Measurements from ENCODE around the gene C11orf58. TPM values are rescaled to one million over a fixed set of nuclear protein-coding genes. Genes with fewer than 3 reads are reported as not detected.

Gene C11orf58
- total and polyA plus RNA-seq, 9 donors, result 131 to 175 (median 155) TPM

- no peaks in the 10 kb centered on the region for H3K27me3 ChIP-seq
- no peak for DNase-seq
- WGBS, 3 donors, result 91 to 94% (median 93%) methylated on average over 11 of the region's 11 CpGs
- no peaks in the 10 kb centered on the region for H3K4me1 ChIP-seq (ENCODE audit: insufficient read depth)
- intact Hi-C loops (cut with DNase I), result no loop called here
- H3K4me3 ChIP-seq, result no peak overlapping the region
- H3K27ac ChIP-seq, result no peak overlapping the region
- H3K9me3 ChIP-seq, result no peaks in the 10 kb centered on the region
- no peaks in the 10 kb centered on the region for H3K36me3 ChIP-seq
- TF ChIP-seq EP300 (IDR thresholded peaks at IDR 0.05) (no peak), POLR2A (IDR thresholded peaks at IDR 0.05) (no peak), CTCF (IDR thresholded peaks at IDR 0.05) (no peak)
These were observed 36.6 kb downstream of the C11orf58 start for GRCh38 chr11:16774936-16775613.

- no peak for DNase-seq
- TF ChIP-seq EP300 (IDR thresholded peaks at IDR 0.05), result no peak
- no peak for TF ChIP-seq CTCF (IDR thresholded peaks at IDR 0.05)
- TF ChIP-seq POLR2A (IDR thresholded peaks at IDR 0.05), result no peak
- Histone ChIP-seq H3K36me3 (no peaks in the 10 kb centered on the region), H3K9me3 (no peaks in the 10 kb centered on the region), H3K27ac (no peak overlapping the region), H3K4me1 (ENCODE audit: insufficient read depth) (no peaks in the 10 kb centered on the region), H3K27me3 (no peaks in the 10 kb centered on the region), H3K4me3 (no peak overlapping the region)
- 86 to 89% (median 87%) methylated on average over 16 of the region's 16 CpGs for WGBS, 3 donors
- intact Hi-C loops (cut with DNase I), result no loop called here
These were observed 37.3 kb downstream of the C11orf58 start for GRCh38 chr11:16775614-16776283.

- Histone ChIP-seq H3K27ac (no peak overlapping the region), H3K4me1 (ENCODE audit: insufficient read depth) (no peaks in the 10 kb centered on the region), H3K4me3 (no peak overlapping the region), H3K36me3 (no peaks in the 10 kb centered on the region), H3K9me3 (no peaks in the 10 kb centered on the region), H3K27me3 (no peaks in the 10 kb centered on the region)
- no peak for DNase-seq
- intact Hi-C loops (cut with DNase I), result no loop called here
- no peak for TF ChIP-seq CTCF (IDR thresholded peaks at IDR 0.05)
- TF ChIP-seq EP300 (IDR thresholded peaks at IDR 0.05), result no peak
- no peak for TF ChIP-seq POLR2A (IDR thresholded peaks at IDR 0.05)
- WGBS, 3 donors, result 40 to 48% (median 46%) methylated on average over 14 of the region's 14 CpGs
These were observed 38.5 kb downstream of the C11orf58 start for GRCh38 chr11:16776711-16777612.

GRCh38 chr11:16777613-16777975, 39.1 kb downstream of the C11orf58 start:
- Histone ChIP-seq H3K27me3 (no peaks in the 10 kb centered on the region), H3K4me3 (no peak overlapping the region), H3K9me3 (no peaks in the 10 kb centered on the region), H3K36me3 (no peaks in the 10 kb centered on the region), H3K27ac (no peak overlapping the region), H3K4me1 (ENCODE audit: insufficient read depth) (no peaks in the 10 kb centered on the region)
- 93 to 96% (median 95%) methylated on average over 3 of the region's 3 CpGs for WGBS, 3 donors
- TF ChIP-seq POLR2A (IDR thresholded peaks at IDR 0.05) (no peak), EP300 (IDR thresholded peaks at IDR 0.05) (no peak), CTCF (IDR thresholded peaks at IDR 0.05) (no peak)
- no peak for DNase-seq
- intact Hi-C loops (cut with DNase I), result no loop called here
